Liver (tissue), 10 donors: ENCODE results near the gene PRR20C. TPM values are rescaled to one million over a fixed set of nuclear protein-coding genes. Genes with fewer than 3 reads are reported as not detected.
"Not testable (repeated sequence)": the region's sequence is repeated elsewhere in the genome, so short reads cannot be mapped to it uniquely, and the experiment has no call there.

ENCODE experiments used
- DNase-seq: peaks from one replicate; pipeline ENCODE4 v3.0.0-alpha.2; 2017; ENCODE audit warnings: low spot score
- H3K27ac ChIP-seq, 2 donors: one replicate each; pipeline ENCODE4 v1.7.0; 2013; ENCODE audit warnings: inconsistent platforms in 2 of 2, low read length in 2 of 2, control low read depth in 1 of 2, low read depth in 1 of 2, mild to moderate bottlenecking in 1 of 2
- H3K27me3 ChIP-seq, 4 donors: one replicate each; pipeline versions ENCODE4 v1.6.1 to v1.7.0; 2013; ENCODE audit warnings: low read length in 3 of 4, inconsistent platforms in 1 of 4, mild to moderate bottlenecking in 1 of 4, moderate library complexity in 1 of 4; ENCODE audit not compliant: control insufficient read depth in 4 of 4, insufficient read depth in 4 of 4
- H3K36me3 ChIP-seq, 4 donors: one replicate each; pipeline versions ENCODE4 v1.6.1 to v1.7.0; 2013; ENCODE audit warnings: low read length in 3 of 4, mild to moderate bottlenecking in 3 of 4, low read depth in 1 of 4, moderate library complexity in 1 of 4; ENCODE audit not compliant: control insufficient read depth in 4 of 4, insufficient read depth in 3 of 4
- H3K4me1 ChIP-seq, 4 donors: one replicate each; pipeline versions ENCODE4 v1.6.1 to v1.7.0; 2013; ENCODE audit warnings: low read length in 3 of 4, mild to moderate bottlenecking in 3 of 4, moderate library complexity in 1 of 4; ENCODE audit not compliant: control insufficient read depth in 4 of 4, insufficient read depth in 4 of 4
- H3K4me3 ChIP-seq, 3 donors: one replicate each; pipeline versions ENCODE4 v1.6.1 to v1.7.0; 2013; ENCODE audit warnings: low read length in 3 of 3, control low read depth in 1 of 3, low read depth in 1 of 3, mild to moderate bottlenecking in 1 of 3
- H3K9ac ChIP-seq, 2 donors: one replicate each; pipeline ENCODE4 v1.7.0; 2013; ENCODE audit warnings: low read length in 2 of 2, mild to moderate bottlenecking in 2 of 2, moderate library complexity in 2 of 2, control low read depth in 1 of 2, low read depth in 1 of 2
- H3K9me3 ChIP-seq, 4 donors: one replicate each; pipeline versions ENCODE4 v1.6.1 to v1.7.0; 2013; ENCODE audit warnings: low read length in 3 of 4; ENCODE audit not compliant: control insufficient read depth in 4 of 4
- FOXA2 ChIP-seq: IDR thresholded peaks from 2 replicates; pipeline ENCODE4 v1.6.1; 2016; ENCODE audit warnings: antibody characterized with exemption
- HNF4A ChIP-seq, 2 donors: conservative IDR thresholded peaks; 2 replicates each; pipeline ENCODE4 v1.6.1; 2016; ENCODE audit warnings: antibody characterized with exemption in 2 of 2, mild to moderate bottlenecking in 2 of 2
- RAD21 ChIP-seq, 2 donors: IDR thresholded peaks; 2 replicates each; pipeline ENCODE4 v1.6.1; 2016; ENCODE audit warnings: antibody characterized with exemption in 2 of 2, mild to moderate bottlenecking in 2 of 2
- SP1 ChIP-seq: IDR thresholded peaks from 2 replicates; pipeline ENCODE4 v1.6.1; 2018; ENCODE audit warnings: antibody characterized with exemption, mild to moderate bottlenecking
- WGBS: extraction: QIAGEN DNeasy Blood & Tissue Kit; methylation state at CpG from one replicate; pipeline ENCODE4 v1.1.7; 2013; 5-methylcytosine and 5-hydroxymethylcytosine counted together
- polyA plus RNA-seq, 2 donors: library from polyadenylated mRNA; stranded (reverse) in 1 of 2; unstranded in 1 of 2; fragments of 200-250 nt in 1 of 2; fragments of >200 nt in 1 of 2; fragmentation: Nextera tagmentation in 1 of 2; extraction: Ambion mirVana in 1 of 2; gene quantifications; one replicate each; pipeline versions ENCODE4 v1.2.1 to v1.2.3, GENCODE V29; 2013 to 2015
- small RNA-seq: library from RNA; depleted of rRNA; stranded (forward); fragments of <200 nt; gene quantifications from one replicate; pipeline ENCODE3, GENCODE V24; 2014
- total RNA-seq, 2 donors: library from RNA; depleted of rRNA; stranded (reverse); fragments of >200 nt; gene quantifications; one replicate each; pipeline ENCODE4 v1.2.3, GENCODE V29; 2014
- donor health status: healthy.
- donor health status: healthy.
- donor health status: healthy.
- donor health status: healthy.
- donor health status: healthy.

PRR20C gene
- total and polyA plus RNA-seq, 4 donors = not detected

- H3K9me3 ChIP-seq, H3K27me3 ChIP-seq, H3K9ac ChIP-seq, DNase-seq, H3K27ac ChIP-seq, H3K4me1 ChIP-seq, H3K4me3 ChIP-seq, H3K36me3 ChIP-seq: not testable (repeated sequence)
- no CpG with 5 or more reads among the region's 22 CpGs for WGBS
Observed at GRCh38 chr13:57147188-57147587, 6.7 kb upstream of the PRR20C start, which contains the start of gene PRR20B. Gene PRR20B, plus strand, starts transcription at chr13:57147488. Its CDS starts 387 bp downstream, at chr13:57147875.

GRCh38 chr13:57148106-57148505 is 5.8 kb upstream of the PRR20C start:
- H3K4me3 ChIP-seq, DNase-seq, H3K4me1 ChIP-seq, H3K27me3 ChIP-seq, H3K27ac ChIP-seq, H3K36me3 ChIP-seq, H3K9me3 ChIP-seq, H3K9ac ChIP-seq: not testable (repeated sequence)
- 96% methylated on average over 6 of the region's 14 CpGs for WGBS

- H3K27ac ChIP-seq, H3K36me3 ChIP-seq, H3K27me3 ChIP-seq, DNase-seq, H3K9me3 ChIP-seq, H3K4me3 ChIP-seq, H3K4me1 ChIP-seq, H3K9ac ChIP-seq: not testable (repeated sequence)
- no CpG with 5 or more reads among the region's 22 CpGs for WGBS
Observed at GRCh38 chr13:57160332-57160731, 6.5 kb downstream of the PRR20C start, which contains the start of gene PRR20D. Gene PRR20D, plus strand, starts transcription at chr13:57160632. Its CDS starts 387 bp downstream, at chr13:57161019.

GRCh38 chr13:57166897-57167296 is 13.0 kb downstream of the PRR20C start, which contains the start of gene PRR20E:
Gene PRR20E, plus strand, starts transcription at chr13:57167197. Its CDS starts 387 bp downstream, at chr13:57167584.
- H3K4me3 ChIP-seq, H3K36me3 ChIP-seq, H3K9ac ChIP-seq, DNase-seq, H3K27me3 ChIP-seq, H3K27ac ChIP-seq, H3K9me3 ChIP-seq, H3K4me1 ChIP-seq: not testable (repeated sequence)
- no CpG with 5 or more reads among the region's 22 CpGs for WGBS

GRCh38 chr13:57191667-57192066 is 37.8 kb downstream of the PRR20C start:
- 35% methylated on average over 1 of the region's 1 CpG for WGBS
- no peaks in the 10 kb centered on the region for H3K9me3 ChIP-seq
- no peaks in the 10 kb centered on the region for H3K27me3 ChIP-seq
- H3K36me3 ChIP-seq = no peaks in the 10 kb centered on the region
- H3K27ac ChIP-seq = no peak overlapping the region
- H3K4me1 ChIP-seq = no peaks in the 10 kb centered on the region
- no peak overlapping the region for H3K4me3 ChIP-seq
- H3K9ac ChIP-seq = no peak overlapping the region
- no peak for DNase-seq
- TF ChIP-seq RAD21 (IDR thresholded peaks at IDR 0.05) (no peak), SP1 (no peak), FOXA2 (peak; percentile 20), HNF4A (conservative IDR thresholded peaks at IDR 0.05) (peak in 1 of 2 donors; percentile 64)

Small RNA genes lying within 50 kb of the gene (small RNA-seq; reads per million reads assigned to genes)
- gene PRR20FP = not detected

Other genes starting within 250 kb of the PRR20C start
- not detected for gene PRR20A, start 13.1 kb upstream of the PRR20C start, total RNA-seq
- gene PRR20A, start 13.1 kb upstream of the PRR20C start, polyA plus RNA-seq = not detected
- gene PRR20B, start 6.6 kb upstream of the PRR20C start, total RNA-seq = not detected
- not detected for gene PRR20B, start 6.6 kb upstream of the PRR20C start, polyA plus RNA-seq
- gene PRR20D, start 6.6 kb downstream of the PRR20C start, total RNA-seq = not detected
- gene PRR20D, start 6.6 kb downstream of the PRR20C start, polyA plus RNA-seq = not detected
- gene PRR20E, start 13.1 kb downstream of the PRR20C start, total RNA-seq = not detected
- gene PRR20E, start 13.1 kb downstream of the PRR20C start, polyA plus RNA-seq = not detected